SK-N-SH treated with all-trans-retinoic acid at 6 μM for 48 hours (cell line): Measurements from ENCODE around the gene EGFLAM.

ENCODE experiments used
- ARNTL ChIP-seq: fragments of 450-650 bp; formaldehyde crosslinking; IDR thresholded peaks from 2 replicates; pipeline ENCODE4 v1.5.0; 2020; ENCODE audit warnings: low read depth, mild to moderate bottlenecking, moderate library complexity, borderline replicate concordance
- GLIS3 ChIP-seq: fragments of 250-450 bp; sonication (Bioruptor Pico); IDR thresholded peaks from 2 replicates; pipeline ENCODE4 v1.5.0; 2020; ENCODE audit warnings: mild to moderate bottlenecking, moderate library complexity
- RARB ChIP-seq: fragments of 250-450 bp; sonication (Bioruptor Pico); IDR thresholded peaks from 2 replicates; pipeline ENCODE4 v1.8.0; 2021; ENCODE audit warnings: mild to moderate bottlenecking, moderate library complexity
- ZC3H10 ChIP-seq: fragments of 250-450 bp; sonication (Bioruptor Pico); IDR thresholded peaks from 2 replicates; pipeline ENCODE4 v1.5.1; 2021; ENCODE audit warnings: mild to moderate bottlenecking, moderate library complexity
- ZFP30 ChIP-seq: fragments of 450-650 bp; formaldehyde crosslinking; IDR thresholded peaks from 2 replicates; pipeline ENCODE4 v1.5.0; 2022; ENCODE audit warnings: mild to moderate bottlenecking, moderate library complexity
- ZNF8 ChIP-seq: fragments of 450-650 bp; formaldehyde crosslinking; IDR thresholded peaks from 2 replicates; pipeline ENCODE4 v1.5.0; 2020; ENCODE audit warnings: mild to moderate bottlenecking, moderate library complexity
- TF ChIP-seq, protein P1 (sequence below): fragments of 250-450 bp; sonication (Bioruptor Pico); IDR thresholded peaks from 2 replicates; pipeline ENCODE4 v1.5.0; 2020; ENCODE audit warnings: mild to moderate bottlenecking, moderate library complexity
- TF ChIP-seq, protein P2 (sequence below): fragments of 250-450 bp; sonication (Bioruptor Pico); IDR thresholded peaks from 2 replicates; pipeline ENCODE4 v1.5.1; 2020; ENCODE audit warnings: low read depth, mild to moderate bottlenecking, moderate library complexity
- TF ChIP-seq, protein P3 (sequence below): fragments of 250-450 bp; sonication (Bioruptor Pico); IDR thresholded peaks from 2 replicates; pipeline ENCODE4 v1.5.1; 2021; ENCODE audit warnings: mild to moderate bottlenecking, moderate library complexity

DNA sequence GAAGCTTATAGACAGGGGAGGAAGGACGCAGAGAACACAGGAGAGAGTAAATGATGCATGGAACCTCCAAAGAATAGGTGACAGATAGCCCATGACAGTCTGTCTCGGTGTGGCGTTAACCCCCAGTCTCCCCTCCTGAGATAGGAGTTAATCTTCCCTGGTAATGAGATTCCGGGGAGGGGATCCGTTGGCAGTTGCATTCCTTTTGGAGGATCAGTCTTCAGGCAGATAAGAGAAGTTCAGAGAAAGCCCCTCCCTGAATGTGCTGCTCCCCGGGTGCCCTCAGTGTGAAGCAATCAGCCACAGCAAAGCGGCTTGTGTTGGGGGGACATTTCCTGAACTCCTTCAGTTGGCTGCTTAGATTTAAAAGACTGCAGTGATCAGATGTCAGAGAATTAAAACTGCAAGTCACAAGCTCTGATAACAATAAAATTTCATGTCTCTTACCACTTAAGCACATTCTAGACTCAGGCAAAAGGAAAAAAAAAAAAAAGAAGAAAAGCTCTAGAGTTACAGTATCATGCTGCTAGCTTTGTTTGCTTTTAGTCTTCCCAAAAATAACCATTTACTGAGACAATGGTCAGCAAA, 121.1 kb downstream of the EGFLAM start:
- TF ChIP-seq, protein P1, sequence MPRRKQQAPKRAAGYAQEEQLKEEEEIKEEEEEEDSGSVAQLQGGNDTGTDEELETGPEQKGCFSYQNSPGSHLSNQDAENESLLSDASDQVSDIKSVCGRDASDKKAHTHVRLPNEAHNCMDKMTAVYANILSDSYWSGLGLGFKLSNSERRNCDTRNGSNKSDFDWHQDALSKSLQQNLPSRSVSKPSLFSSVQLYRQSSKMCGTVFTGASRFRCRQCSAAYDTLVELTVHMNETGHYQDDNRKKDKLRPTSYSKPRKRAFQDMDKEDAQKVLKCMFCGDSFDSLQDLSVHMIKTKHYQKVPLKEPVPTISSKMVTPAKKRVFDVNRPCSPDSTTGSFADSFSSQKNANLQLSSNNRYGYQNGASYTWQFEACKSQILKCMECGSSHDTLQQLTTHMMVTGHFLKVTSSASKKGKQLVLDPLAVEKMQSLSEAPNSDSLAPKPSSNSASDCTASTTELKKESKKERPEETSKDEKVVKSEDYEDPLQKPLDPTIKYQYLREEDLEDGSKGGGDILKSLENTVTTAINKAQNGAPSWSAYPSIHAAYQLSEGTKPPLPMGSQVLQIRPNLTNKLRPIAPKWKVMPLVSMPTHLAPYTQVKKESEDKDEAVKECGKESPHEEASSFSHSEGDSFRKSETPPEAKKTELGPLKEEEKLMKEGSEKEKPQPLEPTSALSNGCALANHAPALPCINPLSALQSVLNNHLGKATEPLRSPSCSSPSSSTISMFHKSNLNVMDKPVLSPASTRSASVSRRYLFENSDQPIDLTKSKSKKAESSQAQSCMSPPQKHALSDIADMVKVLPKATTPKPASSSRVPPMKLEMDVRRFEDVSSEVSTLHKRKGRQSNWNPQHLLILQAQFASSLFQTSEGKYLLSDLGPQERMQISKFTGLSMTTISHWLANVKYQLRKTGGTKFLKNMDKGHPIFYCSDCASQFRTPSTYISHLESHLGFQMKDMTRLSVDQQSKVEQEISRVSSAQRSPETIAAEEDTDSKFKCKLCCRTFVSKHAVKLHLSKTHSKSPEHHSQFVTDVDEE (CRISPR knock-in tag): no peak
- TF ChIP-seq GLIS3 (CRISPR knock-in tag) (no peak), ZNF8 (no peak), ZFP30 (no peak), ARNTL (CRISPR knock-in tag) (no peak), RARB (no peak), ZC3H10 (CRISPR knock-in tag) (no peak)
- TF ChIP-seq, protein P2, sequence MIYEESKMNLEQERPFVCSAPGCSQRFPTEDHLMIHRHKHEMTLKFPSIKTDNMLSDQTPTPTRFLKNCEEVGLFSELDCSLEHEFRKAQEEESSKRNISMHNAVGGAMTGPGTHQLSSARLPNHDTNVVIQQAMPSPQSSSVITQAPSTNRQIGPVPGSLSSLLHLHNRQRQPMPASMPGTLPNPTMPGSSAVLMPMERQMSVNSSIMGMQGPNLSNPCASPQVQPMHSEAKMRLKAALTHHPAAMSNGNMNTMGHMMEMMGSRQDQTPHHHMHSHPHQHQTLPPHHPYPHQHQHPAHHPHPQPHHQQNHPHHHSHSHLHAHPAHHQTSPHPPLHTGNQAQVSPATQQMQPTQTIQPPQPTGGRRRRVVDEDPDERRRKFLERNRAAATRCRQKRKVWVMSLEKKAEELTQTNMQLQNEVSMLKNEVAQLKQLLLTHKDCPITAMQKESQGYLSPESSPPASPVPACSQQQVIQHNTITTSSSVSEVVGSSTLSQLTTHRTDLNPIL (CRISPR knock-in tag): no peak
- TF ChIP-seq, protein P3, sequence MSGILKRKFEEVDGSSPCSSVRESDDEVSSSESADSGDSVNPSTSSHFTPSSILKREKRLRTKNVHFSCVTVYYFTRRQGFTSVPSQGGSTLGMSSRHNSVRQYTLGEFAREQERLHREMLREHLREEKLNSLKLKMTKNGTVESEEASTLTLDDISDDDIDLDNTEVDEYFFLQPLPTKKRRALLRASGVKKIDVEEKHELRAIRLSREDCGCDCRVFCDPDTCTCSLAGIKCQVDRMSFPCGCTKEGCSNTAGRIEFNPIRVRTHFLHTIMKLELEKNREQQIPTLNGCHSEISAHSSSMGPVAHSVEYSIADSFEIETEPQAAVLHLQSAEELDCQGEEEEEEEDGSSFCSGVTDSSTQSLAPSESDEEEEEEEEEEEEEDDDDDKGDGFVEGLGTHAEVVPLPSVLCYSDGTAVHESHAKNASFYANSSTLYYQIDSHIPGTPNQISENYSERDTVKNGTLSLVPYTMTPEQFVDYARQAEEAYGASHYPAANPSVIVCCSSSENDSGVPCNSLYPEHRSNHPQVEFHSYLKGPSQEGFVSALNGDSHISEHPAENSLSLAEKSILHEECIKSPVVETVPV: no peak
